ENCODE data around the gene ASH1L.

DNA sequence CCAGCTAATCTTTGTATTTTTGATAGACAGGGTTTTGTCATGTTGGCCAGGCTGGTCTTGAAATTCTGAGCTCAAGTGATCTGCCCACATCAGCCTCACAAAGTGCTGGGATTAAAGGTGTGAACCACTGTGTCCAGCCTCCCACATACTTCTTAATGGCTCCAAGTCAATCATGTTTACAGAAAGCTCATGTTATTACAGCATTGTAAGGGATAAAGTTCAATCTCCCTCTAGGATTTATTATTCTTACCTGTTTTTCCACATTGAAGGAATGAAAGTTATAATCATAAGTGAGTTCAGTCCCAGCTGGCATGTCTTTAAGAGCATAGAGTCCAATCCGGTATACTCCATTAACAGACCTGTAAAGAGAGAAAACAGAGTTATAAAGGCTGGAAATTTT is 202.6 kb downstream of the ASH1L start:
- TF ChIP-seq POLR2A (IDR thresholded peaks at IDR 0.05; ENCODE audit: low read depth, low read length) (no peak), EZH2 (IDR thresholded peaks at IDR 0.05; ENCODE audit: borderline replicate concordance, low read depth, low read length, severe bottlenecking) (no peak)
- TF ChIP-seq, protein P1, sequence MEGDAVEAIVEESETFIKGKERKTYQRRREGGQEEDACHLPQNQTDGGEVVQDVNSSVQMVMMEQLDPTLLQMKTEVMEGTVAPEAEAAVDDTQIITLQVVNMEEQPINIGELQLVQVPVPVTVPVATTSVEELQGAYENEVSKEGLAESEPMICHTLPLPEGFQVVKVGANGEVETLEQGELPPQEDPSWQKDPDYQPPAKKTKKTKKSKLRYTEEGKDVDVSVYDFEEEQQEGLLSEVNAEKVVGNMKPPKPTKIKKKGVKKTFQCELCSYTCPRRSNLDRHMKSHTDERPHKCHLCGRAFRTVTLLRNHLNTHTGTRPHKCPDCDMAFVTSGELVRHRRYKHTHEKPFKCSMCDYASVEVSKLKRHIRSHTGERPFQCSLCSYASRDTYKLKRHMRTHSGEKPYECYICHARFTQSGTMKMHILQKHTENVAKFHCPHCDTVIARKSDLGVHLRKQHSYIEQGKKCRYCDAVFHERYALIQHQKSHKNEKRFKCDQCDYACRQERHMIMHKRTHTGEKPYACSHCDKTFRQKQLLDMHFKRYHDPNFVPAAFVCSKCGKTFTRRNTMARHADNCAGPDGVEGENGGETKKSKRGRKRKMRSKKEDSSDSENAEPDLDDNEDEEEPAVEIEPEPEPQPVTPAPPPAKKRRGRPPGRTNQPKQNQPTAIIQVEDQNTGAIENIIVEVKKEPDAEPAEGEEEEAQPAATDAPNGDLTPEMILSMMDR (IDR thresholded peaks at IDR 0.05; ENCODE audit: extremely low read depth in 1 of 2, insufficient read depth in 1 of 2, low read depth in 1 of 2, low read length in 2 of 2): no peak

Measured in endothelial cell of umbilical vein (primary cell).